GM23338 (cell line): ENCODE measurements around the gene KCTD17. TPM values are rescaled to one million over a fixed set of nuclear protein-coding genes. Genes with fewer than 3 reads are reported as not detected.

Source experiments
- ATAC-seq: fragments of 200-7000 bp; cut with Tn5 transposase; 3 replicates; pipeline ENCODE4 v1.9.1; 2020
- DNase-seq: peaks from one replicate; pipeline ENCODE4 v3.0.0-alpha.2; 2015; ENCODE audit warnings: low spot score
- H2AFZ ChIP-seq: fragments of 200-600 bp; sonication (generic); 2 replicates; pipeline ENCODE4 v1.8.0; 2016; ENCODE audit warnings: antibody characterized with exemption, mild to moderate bottlenecking, moderate library complexity
- H3F3A ChIP-seq: fragments of 200-600 bp; sonication (generic); replicated peaks from 2 replicates; pipeline ENCODE4 v1.8.0; 2017; ENCODE audit warnings: antibody characterized with exemption, mixed run types, low read depth
- H3K27ac ChIP-seq: fragments of 200-600 bp; sonication (generic); 2 replicates; pipeline ENCODE4 v1.6.1; 2016; ENCODE audit warnings: low read depth
- H3K27me3 ChIP-seq: fragments of 200-600 bp; sonication (generic); 2 replicates; pipeline ENCODE4 v1.8.0; 2016; ENCODE audit warnings: mild to moderate bottlenecking, mixed run types, moderate library complexity; ENCODE audit not compliant: insufficient read depth
- H3K36me3 ChIP-seq: fragments of 200-600 bp; sonication (generic); 2 replicates; pipeline ENCODE4 v1.8.0; 2016; ENCODE audit warnings: mild to moderate bottlenecking; ENCODE audit not compliant: insufficient read depth
- H3K4me1 ChIP-seq: fragments of 200-600 bp; sonication (generic); 2 replicates; pipeline ENCODE4 v1.8.0; 2016; ENCODE audit warnings: mild to moderate bottlenecking, moderate library complexity; ENCODE audit not compliant: insufficient read depth
- H3K4me2 ChIP-seq: fragments of 200-600 bp; sonication (generic); 2 replicates; pipeline ENCODE4 v1.7.1; 2017; ENCODE audit warnings: mixed run types
- H3K4me3 ChIP-seq: fragments of 200-600 bp; sonication (generic); 2 replicates; pipeline ENCODE4 v1.6.1; 2016; ENCODE audit warnings: mixed run types
- H3K79me2 ChIP-seq: fragments of 200-600 bp; sonication (generic); replicated peaks from 2 replicates; pipeline ENCODE4 v1.8.0; 2017; ENCODE audit warnings: mild to moderate bottlenecking; ENCODE audit not compliant: insufficient read depth
- H3K9me2 ChIP-seq: fragments of 200-600 bp; sonication (generic); 2 replicates; pipeline ENCODE4 v1.8.0; 2017; ENCODE audit not compliant: insufficient read depth
- H4K20me1 ChIP-seq: fragments of 200-600 bp; sonication (generic); replicated peaks from 2 replicates; pipeline ENCODE4 v1.8.0; 2017; ENCODE audit warnings: mild to moderate bottlenecking; ENCODE audit not compliant: insufficient read depth
- H3K27ac Mint-ChIP-seq: 2 replicates; pipeline ENCODE4 v1.8.0; 2020; ENCODE audit warnings: inconsistent platforms, mild to moderate bottlenecking, moderate library complexity, mixed read lengths
- H3K27me3 Mint-ChIP-seq: 3 replicates; pipeline ENCODE4 v1.8.0; 2022; ENCODE audit warnings: low read depth, mild to moderate bottlenecking, moderate library complexity, mixed read lengths, inconsistent platforms; ENCODE audit not compliant: insufficient read depth, poor library complexity
- H3K36me3 Mint-ChIP-seq: 3 replicates; pipeline ENCODE4 v1.8.0; 2021; ENCODE audit warnings: low read depth, mild to moderate bottlenecking, inconsistent platforms, moderate library complexity, mixed read lengths
- H3K4me1 Mint-ChIP-seq: 3 replicates; pipeline ENCODE4 v1.8.0; 2020; ENCODE audit warnings: mild to moderate bottlenecking, inconsistent platforms, mixed read lengths
- H3K4me3 Mint-ChIP-seq: 3 replicates; pipeline ENCODE4 v1.8.0; 2021; ENCODE audit warnings: moderate library complexity, mild to moderate bottlenecking, inconsistent platforms, mixed read lengths
- H3K9me3 Mint-ChIP-seq: 3 replicates; pipeline ENCODE4 v1.8.0; 2020; ENCODE audit warnings: moderate library complexity, mild to moderate bottlenecking, inconsistent platforms, mixed read lengths
- CREB1 ChIP-seq: fragments of 250-450 bp; sonication (Bioruptor Pico); IDR thresholded peaks from 2 replicates; pipeline ENCODE4 v1.5.0; 2020; ENCODE audit warnings: low read depth, mild to moderate bottlenecking, moderate library complexity
- EZH2 ChIP-seq: fragments of 200-600 bp; sonication (generic); IDR thresholded peaks from one replicate; pipeline ENCODE4 v1.8.0; 2017; ENCODE audit warnings: antibody characterized with exemption, mild to moderate bottlenecking, low read depth; ENCODE audit not compliant: unreplicated experiment
- EZH2phosphoT487 ChIP-seq: fragments of 200-600 bp; sonication (generic); IDR thresholded peaks from one replicate; pipeline ENCODE4 v1.8.1; 2018; ENCODE audit warnings: antibody characterized with exemption; ENCODE audit not compliant: unreplicated experiment
- JUNB ChIP-seq: IDR thresholded peaks from one replicate; pipeline ENCODE4 v1.6.1; 2016; ENCODE audit warnings: antibody characterized with exemption; ENCODE audit not compliant: unreplicated experiment
- NANOG ChIP-seq: IDR thresholded peaks from 2 replicates; pipeline ENCODE4 v1.6.1; 2016; ENCODE audit warnings: antibody characterized with exemption, borderline replicate concordance
- POLR2AphosphoS5 ChIP-seq: IDR thresholded peaks from 2 replicates; pipeline ENCODE4 v1.6.1; 2016; ENCODE audit warnings: antibody characterized with exemption, low read depth
- STAT1 ChIP-seq: IDR thresholded peaks from one replicate; pipeline ENCODE4 v1.6.1; 2016; ENCODE audit warnings: antibody characterized with exemption; ENCODE audit not compliant: unreplicated experiment
- ZNF114 ChIP-seq: fragments of 250-450 bp; sonication (Bioruptor Pico); IDR thresholded peaks from 2 replicates; pipeline ENCODE4 v1.5.0; 2020; ENCODE audit warnings: mild to moderate bottlenecking, moderate library complexity
- ZNF331 ChIP-seq: fragments of 250-450 bp; sonication (Bioruptor Pico); IDR thresholded peaks from 2 replicates; pipeline ENCODE4 v1.5.0; 2020; ENCODE audit warnings: low read depth, mild to moderate bottlenecking, moderate library complexity
- polyA plus RNA-seq: library from polyadenylated mRNA; unstranded; fragments of >200 nt; fragmentation: Nextera tagmentation; extraction: Ambion mirVana; gene quantifications from 2 replicates; pipeline ENCODE4 v1.2.1, GENCODE V29; 2016
- total RNA-seq: library from RNA; depleted of rRNA; stranded (reverse); fragments of >200 nt; shearing (Covaris generic); gene quantifications from 2 replicates; pipeline ENCODE4 v1.2.3, GENCODE V29; 2014
- TF ChIP-seq, protein P1 (sequence below), 2 experiments: fragments of 200-600 bp in 1 of 2; sonication (generic) in 1 of 2; conservative IDR thresholded peaks; 2 replicates each; pipeline versions ENCODE4 v1.5.1 to v1.6.1; 2016 to 2017; ENCODE audit warnings: antibody characterized with exemption in 2 of 2, low read depth in 2 of 2, mild to moderate bottlenecking in 2 of 2, moderate library complexity in 1 of 2
- TF ChIP-seq, protein P2 (sequence below): fragments of 250-450 bp; sonication (Bioruptor Pico); IDR thresholded peaks from 2 replicates; pipeline ENCODE4 v1.5.0; 2020; ENCODE audit warnings: mild to moderate bottlenecking, moderate library complexity
- TF ChIP-seq, protein P3 (sequence below): IDR thresholded peaks from 2 replicates; pipeline ENCODE4 v1.6.1; 2016; ENCODE audit warnings: antibody characterized with exemption
- TF ChIP-seq, protein P4 (sequence below): IDR thresholded peaks from one replicate; pipeline ENCODE4 v1.6.1; 2018; ENCODE audit warnings: antibody characterized with exemption; ENCODE audit not compliant: unreplicated experiment

Gene KCTD17
- total and polyA plus RNA-seq, 2 experiments from 2014 or later = 25.1 to 35.0 TPM

DNA sequence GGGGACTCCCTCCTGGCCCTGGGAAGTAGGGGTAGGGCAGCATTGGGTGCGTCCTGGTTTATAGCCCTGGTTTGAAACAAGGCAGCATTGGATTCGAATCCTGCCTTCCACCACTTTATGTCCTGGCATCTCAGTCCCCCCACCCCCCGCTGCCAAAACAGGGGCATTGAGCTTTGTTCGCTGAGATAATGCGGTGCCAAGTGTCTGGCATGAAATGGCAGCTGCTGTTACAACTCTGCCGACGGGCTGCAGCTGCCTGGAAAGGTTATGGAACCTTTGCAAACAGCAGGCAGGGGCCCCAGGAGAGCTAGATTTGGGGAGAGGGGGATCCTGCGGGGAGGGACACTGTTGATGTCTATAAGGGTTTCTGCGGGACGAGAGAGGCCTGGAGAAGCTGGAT, 34.2 kb upstream of the KCTD17 start:
- H3K27ac Mint-ChIP-seq = no peak overlapping the region
- H4K20me1 ChIP-seq = no peaks in the 10 kb centered on the region; the same call in 1 of the 2 replicates
- H3K4me2 ChIP-seq = no peak overlapping the region

More for the DNA sequence above, 34.2 kb upstream of the KCTD17 start:
- no peaks in the 10 kb centered on the region for H3F3A ChIP-seq
- H3K79me2 ChIP-seq = peaks cover 26% of the 10 kb centered on the region
- Mint-ChIP-seq H3K36me3 (peaks cover 17% of the 10 kb centered on the region; the same call in 2 of the 3 replicates), H3K9me3 (no peaks in the 10 kb centered on the region; the same call in 2 of the 3 replicates), H3K4me3 (0 out of 3 replicates have a peak overlapping the region, but pooled peaks have one; percentile 88), H3K4me1 (peaks cover 19% of the 10 kb centered on the region; the same call in 2 of the 3 replicates), H3K27me3 (peaks cover 8% of the 10 kb centered on the region)
- H3K4me3 ChIP-seq = no peak overlapping the region
- no peaks in the 10 kb centered on the region for H3K9me2 ChIP-seq
- TF ChIP-seq, protein P1, sequence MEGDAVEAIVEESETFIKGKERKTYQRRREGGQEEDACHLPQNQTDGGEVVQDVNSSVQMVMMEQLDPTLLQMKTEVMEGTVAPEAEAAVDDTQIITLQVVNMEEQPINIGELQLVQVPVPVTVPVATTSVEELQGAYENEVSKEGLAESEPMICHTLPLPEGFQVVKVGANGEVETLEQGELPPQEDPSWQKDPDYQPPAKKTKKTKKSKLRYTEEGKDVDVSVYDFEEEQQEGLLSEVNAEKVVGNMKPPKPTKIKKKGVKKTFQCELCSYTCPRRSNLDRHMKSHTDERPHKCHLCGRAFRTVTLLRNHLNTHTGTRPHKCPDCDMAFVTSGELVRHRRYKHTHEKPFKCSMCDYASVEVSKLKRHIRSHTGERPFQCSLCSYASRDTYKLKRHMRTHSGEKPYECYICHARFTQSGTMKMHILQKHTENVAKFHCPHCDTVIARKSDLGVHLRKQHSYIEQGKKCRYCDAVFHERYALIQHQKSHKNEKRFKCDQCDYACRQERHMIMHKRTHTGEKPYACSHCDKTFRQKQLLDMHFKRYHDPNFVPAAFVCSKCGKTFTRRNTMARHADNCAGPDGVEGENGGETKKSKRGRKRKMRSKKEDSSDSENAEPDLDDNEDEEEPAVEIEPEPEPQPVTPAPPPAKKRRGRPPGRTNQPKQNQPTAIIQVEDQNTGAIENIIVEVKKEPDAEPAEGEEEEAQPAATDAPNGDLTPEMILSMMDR (conservative IDR thresholded peaks at IDR 0.05; ENCODE audit: low read depth in 2 of 2) = no peak
- TF ChIP-seq EZH2 = no peak
- TF ChIP-seq CREB1 (CRISPR knock-in tag) = no peak
- TF ChIP-seq NANOG = no peak
- TF ChIP-seq ZNF331 = no peak
- no peak for TF ChIP-seq ZNF114 (CRISPR knock-in tag)
- TF ChIP-seq EZH2phosphoT487 = no peak
- no peak for TF ChIP-seq STAT1
- TF ChIP-seq, protein P2, sequence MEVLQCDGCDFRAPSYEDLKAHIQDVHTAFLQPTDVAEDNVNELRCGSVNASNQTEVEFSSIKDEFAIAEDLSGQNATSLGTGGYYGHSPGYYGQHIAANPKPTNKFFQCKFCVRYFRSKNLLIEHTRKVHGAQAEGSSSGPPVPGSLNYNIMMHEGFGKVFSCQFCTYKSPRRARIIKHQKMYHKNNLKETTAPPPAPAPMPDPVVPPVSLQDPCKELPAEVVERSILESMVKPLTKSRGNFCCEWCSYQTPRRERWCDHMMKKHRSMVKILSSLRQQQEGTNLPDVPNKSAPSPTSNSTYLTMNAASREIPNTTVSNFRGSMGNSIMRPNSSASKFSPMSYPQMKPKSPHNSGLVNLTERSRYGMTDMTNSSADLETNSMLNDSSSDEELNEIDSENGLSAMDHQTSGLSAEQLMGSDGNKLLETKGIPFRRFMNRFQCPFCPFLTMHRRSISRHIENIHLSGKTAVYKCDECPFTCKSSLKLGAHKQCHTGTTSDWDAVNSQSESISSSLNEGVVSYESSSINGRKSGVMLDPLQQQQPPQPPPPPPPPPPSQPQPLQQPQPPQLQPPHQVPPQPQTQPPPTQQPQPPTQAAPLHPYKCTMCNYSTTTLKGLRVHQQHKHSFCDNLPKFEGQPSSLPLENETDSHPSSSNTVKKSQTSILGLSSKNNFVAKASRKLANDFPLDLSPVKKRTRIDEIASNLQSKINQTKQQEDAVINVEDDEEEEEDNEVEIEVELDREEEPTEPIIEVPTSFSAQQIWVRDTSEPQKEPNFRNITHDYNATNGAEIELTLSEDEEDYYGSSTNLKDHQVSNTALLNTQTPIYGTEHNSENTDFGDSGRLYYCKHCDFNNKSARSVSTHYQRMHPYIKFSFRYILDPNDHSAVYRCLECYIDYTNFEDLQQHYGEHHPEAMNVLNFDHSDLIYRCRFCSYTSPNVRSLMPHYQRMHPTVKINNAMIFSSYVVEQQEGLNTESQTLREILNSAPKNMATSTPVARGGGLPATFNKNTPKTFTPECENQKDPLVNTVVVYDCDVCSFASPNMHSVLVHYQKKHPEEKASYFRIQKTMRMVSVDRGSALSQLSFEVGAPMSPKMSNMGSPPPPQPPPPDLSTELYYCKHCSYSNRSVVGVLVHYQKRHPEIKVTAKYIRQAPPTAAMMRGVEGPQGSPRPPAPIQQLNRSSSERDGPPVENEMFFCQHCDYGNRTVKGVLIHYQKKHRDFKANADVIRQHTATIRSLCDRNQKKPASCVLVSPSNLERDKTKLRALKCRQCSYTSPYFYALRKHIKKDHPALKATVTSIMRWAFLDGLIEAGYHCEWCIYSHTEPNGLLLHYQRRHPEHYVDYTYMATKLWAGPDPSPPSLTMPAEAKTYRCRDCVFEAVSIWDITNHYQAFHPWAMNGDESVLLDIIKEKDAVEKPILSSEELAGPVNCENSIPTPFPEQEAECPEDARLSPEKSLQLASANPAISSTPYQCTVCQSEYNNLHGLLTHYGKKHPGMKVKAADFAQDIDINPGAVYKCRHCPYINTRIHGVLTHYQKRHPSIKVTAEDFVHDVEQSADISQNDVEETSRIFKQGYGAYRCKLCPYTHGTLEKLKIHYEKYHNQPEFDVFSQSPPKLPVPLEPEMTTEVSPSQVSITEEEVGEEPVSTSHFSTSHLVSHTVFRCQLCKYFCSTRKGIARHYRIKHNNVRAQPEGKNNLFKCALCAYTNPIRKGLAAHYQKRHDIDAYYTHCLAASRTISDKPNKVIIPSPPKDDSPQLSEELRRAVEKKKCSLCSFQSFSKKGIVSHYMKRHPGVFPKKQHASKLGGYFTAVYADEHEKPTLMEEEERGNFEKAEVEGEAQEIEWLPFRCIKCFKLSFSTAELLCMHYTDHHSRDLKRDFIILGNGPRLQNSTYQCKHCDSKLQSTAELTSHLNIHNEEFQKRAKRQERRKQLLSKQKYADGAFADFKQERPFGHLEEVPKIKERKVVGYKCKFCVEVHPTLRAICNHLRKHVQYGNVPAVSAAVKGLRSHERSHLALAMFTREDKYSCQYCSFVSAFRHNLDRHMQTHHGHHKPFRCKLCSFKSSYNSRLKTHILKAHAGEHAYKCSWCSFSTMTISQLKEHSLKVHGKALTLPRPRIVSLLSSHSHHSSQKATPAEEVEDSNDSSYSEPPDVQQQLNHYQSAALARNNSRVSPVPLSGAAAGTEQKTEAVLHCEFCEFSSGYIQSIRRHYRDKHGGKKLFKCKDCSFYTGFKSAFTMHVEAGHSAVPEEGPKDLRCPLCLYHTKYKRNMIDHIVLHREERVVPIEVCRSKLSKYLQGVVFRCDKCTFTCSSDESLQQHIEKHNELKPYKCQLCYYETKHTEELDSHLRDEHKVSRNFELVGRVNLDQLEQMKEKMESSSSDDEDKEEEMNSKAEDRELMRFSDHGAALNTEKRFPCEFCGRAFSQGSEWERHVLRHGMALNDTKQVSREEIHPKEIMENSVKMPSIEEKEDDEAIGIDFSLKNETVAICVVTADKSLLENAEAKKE = no peak
- no peak for TF ChIP-seq POLR2AphosphoS5
- no peak for TF ChIP-seq JUNB
- TF ChIP-seq, protein P3, sequence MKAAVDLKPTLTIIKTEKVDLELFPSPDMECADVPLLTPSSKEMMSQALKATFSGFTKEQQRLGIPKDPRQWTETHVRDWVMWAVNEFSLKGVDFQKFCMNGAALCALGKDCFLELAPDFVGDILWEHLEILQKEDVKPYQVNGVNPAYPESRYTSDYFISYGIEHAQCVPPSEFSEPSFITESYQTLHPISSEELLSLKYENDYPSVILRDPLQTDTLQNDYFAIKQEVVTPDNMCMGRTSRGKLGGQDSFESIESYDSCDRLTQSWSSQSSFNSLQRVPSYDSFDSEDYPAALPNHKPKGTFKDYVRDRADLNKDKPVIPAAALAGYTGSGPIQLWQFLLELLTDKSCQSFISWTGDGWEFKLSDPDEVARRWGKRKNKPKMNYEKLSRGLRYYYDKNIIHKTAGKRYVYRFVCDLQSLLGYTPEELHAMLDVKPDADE = no peak
- TF ChIP-seq, protein P4, sequence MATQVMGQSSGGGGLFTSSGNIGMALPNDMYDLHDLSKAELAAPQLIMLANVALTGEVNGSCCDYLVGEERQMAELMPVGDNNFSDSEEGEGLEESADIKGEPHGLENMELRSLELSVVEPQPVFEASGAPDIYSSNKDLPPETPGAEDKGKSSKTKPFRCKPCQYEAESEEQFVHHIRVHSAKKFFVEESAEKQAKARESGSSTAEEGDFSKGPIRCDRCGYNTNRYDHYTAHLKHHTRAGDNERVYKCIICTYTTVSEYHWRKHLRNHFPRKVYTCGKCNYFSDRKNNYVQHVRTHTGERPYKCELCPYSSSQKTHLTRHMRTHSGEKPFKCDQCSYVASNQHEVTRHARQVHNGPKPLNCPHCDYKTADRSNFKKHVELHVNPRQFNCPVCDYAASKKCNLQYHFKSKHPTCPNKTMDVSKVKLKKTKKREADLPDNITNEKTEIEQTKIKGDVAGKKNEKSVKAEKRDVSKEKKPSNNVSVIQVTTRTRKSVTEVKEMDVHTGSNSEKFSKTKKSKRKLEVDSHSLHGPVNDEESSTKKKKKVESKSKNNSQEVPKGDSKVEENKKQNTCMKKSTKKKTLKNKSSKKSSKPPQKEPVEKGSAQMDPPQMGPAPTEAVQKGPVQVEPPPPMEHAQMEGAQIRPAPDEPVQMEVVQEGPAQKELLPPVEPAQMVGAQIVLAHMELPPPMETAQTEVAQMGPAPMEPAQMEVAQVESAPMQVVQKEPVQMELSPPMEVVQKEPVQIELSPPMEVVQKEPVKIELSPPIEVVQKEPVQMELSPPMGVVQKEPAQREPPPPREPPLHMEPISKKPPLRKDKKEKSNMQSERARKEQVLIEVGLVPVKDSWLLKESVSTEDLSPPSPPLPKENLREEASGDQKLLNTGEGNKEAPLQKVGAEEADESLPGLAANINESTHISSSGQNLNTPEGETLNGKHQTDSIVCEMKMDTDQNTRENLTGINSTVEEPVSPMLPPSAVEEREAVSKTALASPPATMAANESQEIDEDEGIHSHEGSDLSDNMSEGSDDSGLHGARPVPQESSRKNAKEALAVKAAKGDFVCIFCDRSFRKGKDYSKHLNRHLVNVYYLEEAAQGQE = no peak
- peaks cover 11% of the 10 kb centered on the region; the same call in 1 of the 2 replicates for H3K4me1 ChIP-seq
- no peak overlapping the region for H3K27ac ChIP-seq
- no peaks in the 10 kb centered on the region for H3K27me3 ChIP-seq
- H2AFZ ChIP-seq = no peak overlapping the region
- ATAC-seq (no peak), DNase-seq (no peak)
- no peaks in the 10 kb centered on the region for H3K36me3 ChIP-seq
